ENCODE results near the gene ILDR2.

- no peak for TF ChIP-seq CTCF (IDR thresholded peaks at IDR 0.05 in 8 of 11, conservative IDR thresholded peaks at IDR 0.05 in 3 of 11)
- TF ChIP-seq POLR2AphosphoS5 (IDR thresholded peaks at IDR 0.05), result no peak
Observed at GRCh38 chr1:166980818-166981217, 5.5 kb upstream of the ILDR2 start.
